ENCODE results near the gene TCF12. TPM values are rescaled to one million over a fixed set of nuclear protein-coding genes. Genes with fewer than 3 reads are reported as not detected.

TCF12 gene
- total and polyA plus RNA-seq, 2 donors (not counting 3 experiments of a cell fraction or from before 2014, with no cell fraction given), result 72.1 to 133 TPM

DNA sequence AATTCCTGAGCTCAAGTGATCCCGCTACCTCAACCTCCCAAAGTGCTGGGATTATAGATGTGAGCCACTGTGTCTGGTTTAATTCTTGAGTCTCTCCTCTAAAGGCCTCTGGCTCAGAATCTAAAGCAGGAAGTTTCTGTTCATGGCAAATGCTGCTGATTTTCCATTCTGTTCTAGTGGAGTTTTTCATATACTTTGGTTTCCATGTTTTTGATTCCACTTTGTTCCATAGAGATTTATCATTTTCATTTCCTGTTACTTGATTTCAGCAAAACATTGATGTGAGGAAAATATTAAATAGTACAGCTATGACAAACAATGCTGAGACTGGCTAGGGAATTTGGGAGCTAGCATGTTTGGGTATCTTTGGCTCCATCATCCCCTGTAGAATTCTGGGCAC is 205.6 kb downstream of the TCF12 start:
- no peak overlapping the region for H3K4me2 ChIP-seq (ENCODE audit: insufficient read depth, low read length)
- no peak overlapping the region for H3K9ac ChIP-seq (replicated peaks; ENCODE audit: extremely low read depth, insufficient read depth, low read length)
- BruUV-seq (replicated peaks), result no TSS peak
- DNase-seq (ENCODE audit: low read depth, low spot score) (no peak), FAIRE-seq (no peak)
- POLR2A ChIA-PET, result no interaction called here
- no peak overlapping the region for H2AFZ ChIP-seq (ENCODE audit: low read depth, low read length)
- dilution Hi-C loops (cut with MboI; ENCODE audit: extremely low pct_ligation_motif_present, low sequenced_read_pairs) (no loop called here), intact Hi-C loops (cut with micrococcal nuclease) (no loop called here)
- no peaks in the 10 kb centered on the region for H4K20me1 ChIP-seq (replicated peaks; ENCODE audit: control insufficient read depth, extremely low read depth, insufficient read depth, low read length)
- CTCF ChIA-PET, result interaction anchor here (1.9 kb wide), 1 partner anchor 10 kb away, joined by 13 read pairs; no protein-coding TSS in a partner anchor
- TF ChIP-seq POLR2A (IDR thresholded peaks at IDR 0.05; ENCODE audit: low read depth, low read length) (no peak), POLR2AphosphoS5 (IDR thresholded peaks at IDR 0.05; ENCODE audit: insufficient read depth, low read depth, low read length) (no peak), FOS (IDR thresholded peaks at IDR 0.05; ENCODE audit: borderline replicate concordance, insufficient read depth, low read length) (no peak), MYC (IDR thresholded peaks at IDR 0.05; ENCODE audit: low read depth, low read length) (no peak), JUN (IDR thresholded peaks at IDR 0.05; ENCODE audit: borderline replicate concordance, insufficient read depth, insufficient read length, low read depth) (no peak), EZH2 (IDR thresholded peaks at IDR 0.05; ENCODE audit: borderline replicate concordance, low read depth, low read length, severe bottlenecking) (no peak), GATA2 (IDR thresholded peaks at IDR 0.05; ENCODE audit: insufficient read depth, insufficient read length, low read depth, low read length) (no peak)
- TF ChIP-seq, protein P1, sequence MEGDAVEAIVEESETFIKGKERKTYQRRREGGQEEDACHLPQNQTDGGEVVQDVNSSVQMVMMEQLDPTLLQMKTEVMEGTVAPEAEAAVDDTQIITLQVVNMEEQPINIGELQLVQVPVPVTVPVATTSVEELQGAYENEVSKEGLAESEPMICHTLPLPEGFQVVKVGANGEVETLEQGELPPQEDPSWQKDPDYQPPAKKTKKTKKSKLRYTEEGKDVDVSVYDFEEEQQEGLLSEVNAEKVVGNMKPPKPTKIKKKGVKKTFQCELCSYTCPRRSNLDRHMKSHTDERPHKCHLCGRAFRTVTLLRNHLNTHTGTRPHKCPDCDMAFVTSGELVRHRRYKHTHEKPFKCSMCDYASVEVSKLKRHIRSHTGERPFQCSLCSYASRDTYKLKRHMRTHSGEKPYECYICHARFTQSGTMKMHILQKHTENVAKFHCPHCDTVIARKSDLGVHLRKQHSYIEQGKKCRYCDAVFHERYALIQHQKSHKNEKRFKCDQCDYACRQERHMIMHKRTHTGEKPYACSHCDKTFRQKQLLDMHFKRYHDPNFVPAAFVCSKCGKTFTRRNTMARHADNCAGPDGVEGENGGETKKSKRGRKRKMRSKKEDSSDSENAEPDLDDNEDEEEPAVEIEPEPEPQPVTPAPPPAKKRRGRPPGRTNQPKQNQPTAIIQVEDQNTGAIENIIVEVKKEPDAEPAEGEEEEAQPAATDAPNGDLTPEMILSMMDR (IDR thresholded peaks at IDR 0.05; ENCODE audit: extremely low read depth in 1 of 2, insufficient read depth in 1 of 2, low read depth in 1 of 2, low read length in 2 of 2), result no peak
- TF ChIP-seq, protein P2, sequence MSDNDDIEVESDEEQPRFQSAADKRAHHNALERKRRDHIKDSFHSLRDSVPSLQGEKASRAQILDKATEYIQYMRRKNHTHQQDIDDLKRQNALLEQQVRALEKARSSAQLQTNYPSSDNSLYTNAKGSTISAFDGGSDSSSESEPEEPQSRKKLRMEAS (IDR thresholded peaks at IDR 0.05; ENCODE audit: insufficient read depth, insufficient read length), result no peak
- H3K27ac ChIP-seq (ENCODE audit: insufficient read depth, low read depth, low read length), result no peak overlapping the region
- H3K27me3 ChIP-seq (ENCODE audit: control insufficient read depth in 2 of 2, insufficient read depth in 2 of 2, low read length in 2 of 2), result no peaks in the 10 kb centered on the region
- peaks cover 26% of the 10 kb centered on the region for H3K4me1 ChIP-seq (ENCODE audit: control insufficient read depth, extremely low read depth, insufficient read depth, low read length)
- H3K9me3 ChIP-seq (replicated peaks; ENCODE audit: control insufficient read depth, insufficient read depth, low read length), result no peaks in the 10 kb centered on the region
- no peak overlapping the region for H3K4me3 ChIP-seq (replicated peaks in 1 of 3; ENCODE audit: insufficient read depth in 1 of 3, low read depth in 1 of 3, low read length in 3 of 3)
- no peaks in the 10 kb centered on the region for H3K36me3 ChIP-seq (ENCODE audit: control insufficient read depth in 2 of 2, extremely low read depth in 1 of 2, insufficient read depth in 2 of 2, low read length in 2 of 2)
- H3K9me1 ChIP-seq (replicated peaks; ENCODE audit: control insufficient read depth, extremely low read depth, insufficient read depth, low read length), result no peaks in the 10 kb centered on the region
- H3K79me2 ChIP-seq (ENCODE audit: control insufficient read depth, insufficient read depth, low read length), result peaks cover 21% of the 10 kb centered on the region
